RWPE2 (cell line): ENCODE data around the gene TEKTIP1.

Experiments
- ATAC-seq: fragments of 200-7000 bp; cut with Tn5 transposase; 3 replicates; pipeline ENCODE4 v1.9.1; 2021; ENCODE audit warnings: low read depth
- DNase-seq: peaks from one replicate; pipeline ENCODE4 v3.0.0-alpha.2; 2020; ENCODE audit warnings: low spot score
- H3K27ac ChIP-seq: fragments of 450-650 bp; 2 replicates; pipeline ENCODE4 v1.5.1; 2017; ENCODE audit warnings: mild to moderate bottlenecking; ENCODE audit not compliant: poor library complexity, severe bottlenecking
- H3K27me3 ChIP-seq: fragments of 250-450 bp; sonication (Bioruptor Pico); 2 replicates; pipeline ENCODE4 v1.5.1; 2021; ENCODE audit warnings: mild to moderate bottlenecking, moderate library complexity; ENCODE audit not compliant: insufficient read depth, poor library complexity, severe bottlenecking
- H3K36me3 ChIP-seq: fragments of 250-450 bp; sonication (Bioruptor Pico); 2 replicates; pipeline ENCODE4 v1.5.1; 2020; ENCODE audit warnings: low read depth, mild to moderate bottlenecking, moderate library complexity
- H3K4me1 ChIP-seq: fragments of 250-450 bp; sonication (Bioruptor Pico); 2 replicates; pipeline ENCODE4 v1.5.1; 2021; ENCODE audit warnings: mild to moderate bottlenecking, moderate library complexity; ENCODE audit not compliant: insufficient read depth, poor library complexity, severe bottlenecking
- H3K4me3 ChIP-seq: fragments of 250-450 bp; sonication (Bioruptor Pico); 2 replicates; pipeline ENCODE4 v1.5.1; 2021; ENCODE audit warnings: mild to moderate bottlenecking, moderate library complexity; ENCODE audit not compliant: severe bottlenecking
- H3K9me3 ChIP-seq: fragments of 250-450 bp; sonication (Bioruptor Pico); 2 replicates; pipeline ENCODE4 v1.5.1; 2021; ENCODE audit warnings: mild to moderate bottlenecking, moderate library complexity; ENCODE audit not compliant: severe bottlenecking
- TF ChIP-seq, protein P1 (sequence below): fragments of 450-650 bp; IDR thresholded peaks from one replicate; pipeline ENCODE4 v1.5.1; 2017; ENCODE audit warnings: mild to moderate bottlenecking, moderate library complexity; ENCODE audit not compliant: poor library complexity, severe bottlenecking

TEKTIP1 gene

DNA sequence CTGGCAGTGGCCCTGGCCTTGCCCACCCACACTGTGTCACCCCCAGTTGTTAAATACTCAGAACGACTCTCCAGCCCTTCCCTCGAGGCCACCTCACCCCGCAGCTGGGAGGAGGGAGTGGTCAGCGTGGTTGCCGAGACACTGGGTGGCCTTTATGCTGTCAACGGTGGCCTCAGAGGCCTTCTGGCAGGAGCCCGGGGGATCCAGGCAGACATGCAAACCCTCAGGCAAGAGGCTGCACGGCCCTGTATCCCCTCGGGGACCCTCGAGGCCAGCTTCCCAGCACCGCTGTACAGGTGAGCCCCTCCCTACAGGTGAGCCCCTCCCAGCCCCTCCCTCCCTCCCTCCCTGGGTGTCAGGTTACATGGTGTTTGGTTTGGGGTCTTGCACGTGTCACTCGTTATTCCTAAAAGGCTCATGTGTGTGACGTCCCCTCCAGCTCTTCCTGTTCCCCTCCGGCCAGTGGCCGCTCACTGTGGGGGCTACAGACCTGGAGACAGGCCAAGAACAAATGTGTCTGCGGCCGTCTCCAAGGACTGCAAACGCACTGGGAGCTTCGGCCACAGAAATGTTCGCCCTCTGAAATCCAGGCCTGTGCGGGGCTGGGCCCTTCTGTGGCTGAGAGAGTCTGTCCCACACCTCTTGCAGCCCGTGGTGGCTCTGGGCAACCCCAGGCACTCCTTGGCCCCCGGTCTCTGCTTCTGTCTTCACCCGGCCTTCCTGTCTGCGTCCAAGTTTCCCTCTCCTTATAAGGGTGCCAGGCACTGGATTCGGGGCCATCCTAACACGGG lies at the start of gene TEKTIP1:
Gene TEKTIP1 (plus strand): TSS at position 210 of the 791 bp plus-strand sequence. CDS start 4 bp downstream, at position 214.
- Histone ChIP-seq H3K36me3 (peaks cover 17% of the 10 kb centered on the region), H3K27me3 (no peaks in the 10 kb centered on the region), H3K9me3 (no peaks in the 10 kb centered on the region), H3K4me1 (no peaks in the 10 kb centered on the region), H3K4me3 (no peak within 1 kb of the TSS), H3K27ac (no peak within 1 kb of the TSS)
- ATAC-seq (no peak), DNase-seq (no peak)
- TF ChIP-seq, protein P1, sequence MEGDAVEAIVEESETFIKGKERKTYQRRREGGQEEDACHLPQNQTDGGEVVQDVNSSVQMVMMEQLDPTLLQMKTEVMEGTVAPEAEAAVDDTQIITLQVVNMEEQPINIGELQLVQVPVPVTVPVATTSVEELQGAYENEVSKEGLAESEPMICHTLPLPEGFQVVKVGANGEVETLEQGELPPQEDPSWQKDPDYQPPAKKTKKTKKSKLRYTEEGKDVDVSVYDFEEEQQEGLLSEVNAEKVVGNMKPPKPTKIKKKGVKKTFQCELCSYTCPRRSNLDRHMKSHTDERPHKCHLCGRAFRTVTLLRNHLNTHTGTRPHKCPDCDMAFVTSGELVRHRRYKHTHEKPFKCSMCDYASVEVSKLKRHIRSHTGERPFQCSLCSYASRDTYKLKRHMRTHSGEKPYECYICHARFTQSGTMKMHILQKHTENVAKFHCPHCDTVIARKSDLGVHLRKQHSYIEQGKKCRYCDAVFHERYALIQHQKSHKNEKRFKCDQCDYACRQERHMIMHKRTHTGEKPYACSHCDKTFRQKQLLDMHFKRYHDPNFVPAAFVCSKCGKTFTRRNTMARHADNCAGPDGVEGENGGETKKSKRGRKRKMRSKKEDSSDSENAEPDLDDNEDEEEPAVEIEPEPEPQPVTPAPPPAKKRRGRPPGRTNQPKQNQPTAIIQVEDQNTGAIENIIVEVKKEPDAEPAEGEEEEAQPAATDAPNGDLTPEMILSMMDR, result no peak

DNA sequence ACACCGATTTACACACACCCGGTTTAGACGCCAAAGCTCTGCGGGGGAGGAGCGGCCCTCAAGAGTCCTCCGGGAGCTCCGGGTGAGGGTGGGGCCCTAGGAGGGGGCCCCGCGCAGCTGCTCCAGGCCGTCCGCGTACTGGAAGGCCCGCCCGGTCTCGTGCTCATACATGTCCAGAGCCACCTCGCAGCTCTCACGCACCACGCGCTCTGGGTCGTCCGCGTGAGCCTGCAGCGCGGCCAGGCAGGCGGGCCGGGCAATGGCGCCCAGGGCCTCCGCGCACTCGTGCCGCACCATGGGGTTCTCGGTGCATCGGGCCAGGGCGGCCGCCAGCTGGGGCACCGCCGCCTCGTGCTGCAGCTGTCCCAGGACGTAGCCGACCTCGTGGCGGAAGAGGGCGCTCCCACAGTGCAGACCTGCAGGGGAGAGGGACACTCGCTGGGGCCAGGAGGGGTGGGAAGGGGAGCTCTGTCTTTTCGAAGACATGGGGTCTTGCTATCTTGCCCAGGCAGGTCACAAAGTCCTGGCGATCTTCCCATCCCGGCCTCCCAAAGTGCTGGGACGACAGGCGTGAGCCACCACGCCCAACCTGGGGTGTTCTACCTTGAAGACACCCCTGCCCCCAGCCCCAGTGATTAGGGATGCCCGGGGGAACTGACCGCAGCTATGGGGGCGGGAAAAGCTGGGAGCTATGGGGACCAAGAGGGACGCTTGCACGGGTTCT lies 47.4 kb upstream of the TEKTIP1 start:
- H3K27me3 ChIP-seq, result no peaks in the 10 kb centered on the region
- DNase-seq, result no peak
- no peak overlapping the region for H3K27ac ChIP-seq
- no peak overlapping the region for H3K4me3 ChIP-seq
- H3K9me3 ChIP-seq, result no peaks in the 10 kb centered on the region
- no peaks in the 10 kb centered on the region for H3K4me1 ChIP-seq
- peaks cover 22% of the 10 kb centered on the region for H3K36me3 ChIP-seq
- TF ChIP-seq, protein P1, result no peak
- no peak for ATAC-seq

DNA sequence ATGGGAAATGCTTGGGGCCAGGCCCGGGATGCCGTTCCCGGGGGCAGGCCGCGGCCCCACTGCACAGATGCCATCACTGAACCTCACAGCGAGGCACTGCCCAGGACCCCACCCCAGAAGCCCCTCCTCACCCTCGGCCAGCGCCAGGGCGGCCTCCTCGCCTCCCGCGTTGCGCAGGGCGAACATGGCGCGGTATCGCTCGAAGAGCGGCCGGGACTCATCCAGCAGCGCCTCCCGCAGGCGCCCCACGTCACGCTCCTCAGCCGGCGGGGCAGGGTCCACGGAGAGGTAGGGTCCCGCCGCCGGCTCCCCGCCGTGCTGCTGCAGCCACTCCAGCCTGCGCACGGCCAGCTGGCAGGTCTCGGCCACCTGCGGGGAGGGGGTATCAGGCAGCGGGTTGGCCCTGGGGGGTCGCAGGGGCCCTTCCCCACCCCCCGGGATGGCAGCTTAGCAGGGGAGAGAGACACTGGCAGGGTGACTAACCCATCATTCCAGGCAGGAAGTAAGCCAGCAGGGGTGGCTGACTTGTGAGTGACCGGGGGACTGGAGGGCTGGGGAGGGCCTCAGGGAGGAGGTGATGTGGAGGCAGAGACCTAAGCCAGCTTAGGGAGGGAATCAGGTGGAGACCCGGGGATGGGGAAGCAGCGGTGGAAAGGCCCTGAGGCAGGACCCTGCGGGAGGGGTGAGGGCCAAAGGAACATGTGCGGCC lies 46.7 kb upstream of the TEKTIP1 start:
- TF ChIP-seq, protein P1, result no peak
- H3K27ac ChIP-seq, result no peak overlapping the region
- H3K4me3 ChIP-seq, result no peak overlapping the region
- peaks cover 24% of the 10 kb centered on the region for H3K36me3 ChIP-seq
- H3K4me1 ChIP-seq, result no peaks in the 10 kb centered on the region
- DNase-seq (no peak), ATAC-seq (no peak)
- H3K27me3 ChIP-seq, result no peaks in the 10 kb centered on the region
- no peaks in the 10 kb centered on the region for H3K9me3 ChIP-seq

DNA sequence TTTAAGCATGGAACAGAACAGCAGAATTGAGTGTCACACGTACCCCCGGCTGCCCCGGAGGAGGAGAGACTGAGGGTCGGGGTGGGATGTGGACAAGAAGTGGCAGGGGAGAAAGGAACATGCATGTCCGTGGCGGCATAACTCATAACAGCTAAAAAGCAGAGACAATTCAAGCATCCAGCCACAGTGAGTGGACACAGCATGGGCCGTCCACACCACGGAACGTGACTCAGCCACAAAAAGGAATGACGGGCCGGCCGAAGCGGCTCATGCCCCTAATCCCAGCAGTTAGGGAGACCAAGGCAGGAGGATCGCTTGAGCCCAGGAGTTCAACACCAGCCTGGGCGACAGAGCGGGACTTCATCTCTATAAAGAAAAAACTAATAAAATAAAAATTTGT lies 46.1 kb upstream of the TEKTIP1 start:
- no peaks in the 10 kb centered on the region for H3K9me3 ChIP-seq
- ATAC-seq (no peak), DNase-seq (no peak)
- TF ChIP-seq, protein P1, result no peak
- H3K27me3 ChIP-seq, result no peaks in the 10 kb centered on the region
- no peak overlapping the region for H3K4me3 ChIP-seq
- H3K27ac ChIP-seq, result no peak overlapping the region
- H3K36me3 ChIP-seq, result peaks cover 24% of the 10 kb centered on the region
- H3K4me1 ChIP-seq, result no peaks in the 10 kb centered on the region
